Measurements from ENCODE around the gene SLC22A12.

Gene SLC22A12

GRCh38 chr11:64605656-64606585 lies 14.9 kb downstream of the SLC22A12 start:
- no peak for DNase-seq

- no peak for DNase-seq
Observed at GRCh38 chr11:64606796-64607380, 15.9 kb downstream of the SLC22A12 start.

- no peak for DNase-seq
Observed at GRCh38 chr11:64607381-64607985, 16.5 kb downstream of the SLC22A12 start.

GRCh38 chr11:64608046-64608445 lies 17.0 kb downstream of the SLC22A12 start:
- DNase-seq = no peak

GRCh38 chr11:64608636-64609035 lies 17.6 kb downstream of the SLC22A12 start:
- DNase-seq = no peak

GRCh38 chr11:64609436-64610047 lies 18.5 kb downstream of the SLC22A12 start:
- DNase-seq = no peak

GRCh38 chr11:64610596-64610995 lies 19.6 kb downstream of the SLC22A12 start:
- no peak for DNase-seq

GRCh38 chr11:64611176-64611575 lies 20.2 kb downstream of the SLC22A12 start:
- no peak for DNase-seq

GRCh38 chr11:64611869-64612646 lies 21.0 kb downstream of the SLC22A12 start:
- DNase-seq = peak; percentile 23

GRCh38 chr11:64613648-64614047 lies 22.6 kb downstream of the SLC22A12 start:
- DNase-seq = no peak

- no peak for DNase-seq
Observed at GRCh38 chr11:64614917-64615316, 23.9 kb downstream of the SLC22A12 start.

- no peak for DNase-seq
Observed at GRCh38 chr11:64616817-64617216, 25.8 kb downstream of the SLC22A12 start.

GRCh38 chr11:64619196-64619595 lies 28.2 kb downstream of the SLC22A12 start:
- DNase-seq = no peak

- DNase-seq = peak; percentile 36
Observed at GRCh38 chr11:64619811-64620380, 28.9 kb downstream of the SLC22A12 start.

- DNase-seq = no peak
Observed at GRCh38 chr11:64620381-64620971, 29.5 kb downstream of the SLC22A12 start.

- DNase-seq = no peak
Observed at GRCh38 chr11:64621283-64622019, 30.4 kb downstream of the SLC22A12 start.

GRCh38 chr11:64622681-64623080 lies 31.7 kb downstream of the SLC22A12 start:
- no peak for DNase-seq

GRCh38 chr11:64624883-64625481 lies 34.0 kb downstream of the SLC22A12 start:
- DNase-seq = peak; percentile 27

- no peak for DNase-seq
Observed at GRCh38 chr11:64626637-64627036, 35.6 kb downstream of the SLC22A12 start.

GRCh38 chr11:64627371-64627770 lies 36.4 kb downstream of the SLC22A12 start:
- DNase-seq = no peak

GRCh38 chr11:64628596-64628995 lies 37.6 kb downstream of the SLC22A12 start:
- DNase-seq = no peak

Measured in hematopoietic multipotent progenitor cell treated with erythropoietin and hydrocortisone succinate and interleukin-3 and kit ligand, for 8 days (in vitro differentiated cells).